Measurements from ENCODE around the gene PARL. TPM values are rescaled to one million over a fixed set of nuclear protein-coding genes. Genes with fewer than 3 reads are reported as not detected.

Gene PARL
- total and polyA plus RNA-seq, 2 of the 13 experiments (the other 11 are each of a cell fraction or from before 2014, with no cell fraction given) = 46.3 to 58.6 TPM

DNA sequence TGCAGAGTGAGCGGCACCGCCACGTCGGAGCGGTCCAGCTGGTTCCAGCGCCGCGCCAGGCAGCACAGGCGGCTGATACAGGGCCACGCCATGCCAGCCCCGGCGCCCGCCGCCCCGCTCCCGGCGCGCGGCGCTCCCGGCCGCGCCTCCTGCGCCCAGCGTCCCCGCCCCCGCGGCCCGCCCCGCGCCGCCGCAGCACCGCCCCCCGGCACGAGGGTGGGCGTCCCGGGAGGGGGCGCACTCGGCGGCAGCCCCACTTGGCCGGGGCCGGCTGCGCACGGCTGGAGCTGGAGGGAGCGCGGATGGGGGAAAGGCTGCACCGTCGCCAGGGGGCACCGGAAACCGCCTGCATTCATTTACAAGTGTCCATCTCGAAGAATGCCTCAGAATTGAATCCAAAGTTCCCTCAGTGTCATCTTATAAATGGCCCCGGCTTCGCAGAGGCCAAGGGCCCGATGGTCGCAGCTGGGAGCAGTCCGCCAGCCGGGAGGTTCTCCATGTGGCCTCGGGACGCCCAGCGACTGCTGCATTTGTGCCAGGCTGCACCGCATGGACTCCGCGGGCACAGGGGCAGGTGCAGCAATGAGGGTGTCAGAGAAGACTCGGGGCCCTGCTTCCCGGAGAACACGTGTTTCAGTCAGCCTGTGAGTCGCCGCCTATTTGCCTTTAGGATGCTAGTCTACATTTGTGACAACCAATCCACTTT is 59.1 kb downstream of the PARL start, which contains the start of gene MAP6D1:
Gene MAP6D1 (minus strand): TSS at position 122 of the 706 bp plus-strand sequence. CDS start 30 bp downstream, at position 92.
- CTCF ChIA-PET (ENCODE audit: low intra/inter-chr PET ratio, low total read pairs) = no interaction called here
- no peaks in the 10 kb centered on the region for H4K20me1 ChIP-seq (ENCODE audit: insufficient read depth, low read length)
- no peak for TF ChIP-seq ZFP82 (CRISPR knock-in tag; IDR thresholded peaks at IDR 0.05; ENCODE audit: borderline replicate concordance)
- TF ChIP-seq, protein P1, sequence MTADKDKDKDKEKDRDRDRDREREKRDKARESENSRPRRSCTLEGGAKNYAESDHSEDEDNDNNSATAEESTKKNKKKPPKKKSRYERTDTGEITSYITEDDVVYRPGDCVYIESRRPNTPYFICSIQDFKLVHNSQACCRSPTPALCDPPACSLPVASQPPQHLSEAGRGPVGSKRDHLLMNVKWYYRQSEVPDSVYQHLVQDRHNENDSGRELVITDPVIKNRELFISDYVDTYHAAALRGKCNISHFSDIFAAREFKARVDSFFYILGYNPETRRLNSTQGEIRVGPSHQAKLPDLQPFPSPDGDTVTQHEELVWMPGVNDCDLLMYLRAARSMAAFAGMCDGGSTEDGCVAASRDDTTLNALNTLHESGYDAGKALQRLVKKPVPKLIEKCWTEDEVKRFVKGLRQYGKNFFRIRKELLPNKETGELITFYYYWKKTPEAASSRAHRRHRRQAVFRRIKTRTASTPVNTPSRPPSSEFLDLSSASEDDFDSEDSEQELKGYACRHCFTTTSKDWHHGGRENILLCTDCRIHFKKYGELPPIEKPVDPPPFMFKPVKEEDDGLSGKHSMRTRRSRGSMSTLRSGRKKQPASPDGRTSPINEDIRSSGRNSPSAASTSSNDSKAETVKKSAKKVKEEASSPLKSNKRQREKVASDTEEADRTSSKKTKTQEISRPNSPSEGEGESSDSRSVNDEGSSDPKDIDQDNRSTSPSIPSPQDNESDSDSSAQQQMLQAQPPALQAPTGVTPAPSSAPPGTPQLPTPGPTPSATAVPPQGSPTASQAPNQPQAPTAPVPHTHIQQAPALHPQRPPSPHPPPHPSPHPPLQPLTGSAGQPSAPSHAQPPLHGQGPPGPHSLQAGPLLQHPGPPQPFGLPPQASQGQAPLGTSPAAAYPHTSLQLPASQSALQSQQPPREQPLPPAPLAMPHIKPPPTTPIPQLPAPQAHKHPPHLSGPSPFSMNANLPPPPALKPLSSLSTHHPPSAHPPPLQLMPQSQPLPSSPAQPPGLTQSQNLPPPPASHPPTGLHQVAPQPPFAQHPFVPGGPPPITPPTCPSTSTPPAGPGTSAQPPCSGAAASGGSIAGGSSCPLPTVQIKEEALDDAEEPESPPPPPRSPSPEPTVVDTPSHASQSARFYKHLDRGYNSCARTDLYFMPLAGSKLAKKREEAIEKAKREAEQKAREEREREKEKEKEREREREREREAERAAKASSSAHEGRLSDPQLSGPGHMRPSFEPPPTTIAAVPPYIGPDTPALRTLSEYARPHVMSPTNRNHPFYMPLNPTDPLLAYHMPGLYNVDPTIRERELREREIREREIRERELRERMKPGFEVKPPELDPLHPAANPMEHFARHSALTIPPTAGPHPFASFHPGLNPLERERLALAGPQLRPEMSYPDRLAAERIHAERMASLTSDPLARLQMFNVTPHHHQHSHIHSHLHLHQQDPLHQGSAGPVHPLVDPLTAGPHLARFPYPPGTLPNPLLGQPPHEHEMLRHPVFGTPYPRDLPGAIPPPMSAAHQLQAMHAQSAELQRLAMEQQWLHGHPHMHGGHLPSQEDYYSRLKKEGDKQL (CRISPR knock-in tag; IDR thresholded peaks at IDR 0.05; ENCODE audit: low read depth) = no peak
- no peak for TF ChIP-seq ARID2 (CRISPR knock-in tag; IDR thresholded peaks at IDR 0.05; ENCODE audit: borderline replicate concordance)
- TF ChIP-seq SRSF9 (IDR thresholded peaks at IDR 0.05; ENCODE audit: borderline replicate concordance, insufficient read depth, low read depth, low read length, poor library complexity, severe bottlenecking) = no peak
- no peak for TF ChIP-seq ZNF556 (CRISPR knock-in tag; IDR thresholded peaks at IDR 0.05; ENCODE audit: borderline replicate concordance)
- TF ChIP-seq, protein P2, sequence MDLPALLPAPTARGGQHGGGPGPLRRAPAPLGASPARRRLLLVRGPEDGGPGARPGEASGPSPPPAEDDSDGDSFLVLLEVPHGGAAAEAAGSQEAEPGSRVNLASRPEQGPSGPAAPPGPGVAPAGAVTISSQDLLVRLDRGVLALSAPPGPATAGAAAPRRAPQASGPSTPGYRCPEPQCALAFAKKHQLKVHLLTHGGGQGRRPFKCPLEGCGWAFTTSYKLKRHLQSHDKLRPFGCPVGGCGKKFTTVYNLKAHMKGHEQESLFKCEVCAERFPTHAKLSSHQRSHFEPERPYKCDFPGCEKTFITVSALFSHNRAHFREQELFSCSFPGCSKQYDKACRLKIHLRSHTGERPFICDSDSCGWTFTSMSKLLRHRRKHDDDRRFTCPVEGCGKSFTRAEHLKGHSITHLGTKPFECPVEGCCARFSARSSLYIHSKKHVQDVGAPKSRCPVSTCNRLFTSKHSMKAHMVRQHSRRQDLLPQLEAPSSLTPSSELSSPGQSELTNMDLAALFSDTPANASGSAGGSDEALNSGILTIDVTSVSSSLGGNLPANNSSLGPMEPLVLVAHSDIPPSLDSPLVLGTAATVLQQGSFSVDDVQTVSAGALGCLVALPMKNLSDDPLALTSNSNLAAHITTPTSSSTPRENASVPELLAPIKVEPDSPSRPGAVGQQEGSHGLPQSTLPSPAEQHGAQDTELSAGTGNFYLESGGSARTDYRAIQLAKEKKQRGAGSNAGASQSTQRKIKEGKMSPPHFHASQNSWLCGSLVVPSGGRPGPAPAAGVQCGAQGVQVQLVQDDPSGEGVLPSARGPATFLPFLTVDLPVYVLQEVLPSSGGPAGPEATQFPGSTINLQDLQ (CRISPR knock-in tag; IDR thresholded peaks at IDR 0.05) = no peak
- no peak for TF ChIP-seq ZNF775 (CRISPR knock-in tag; IDR thresholded peaks at IDR 0.05; ENCODE audit: borderline replicate concordance)
- TF ChIP-seq ZC3H13 (CRISPR knock-in tag; IDR thresholded peaks at IDR 0.05) = no peak
- TF ChIP-seq, protein P3, sequence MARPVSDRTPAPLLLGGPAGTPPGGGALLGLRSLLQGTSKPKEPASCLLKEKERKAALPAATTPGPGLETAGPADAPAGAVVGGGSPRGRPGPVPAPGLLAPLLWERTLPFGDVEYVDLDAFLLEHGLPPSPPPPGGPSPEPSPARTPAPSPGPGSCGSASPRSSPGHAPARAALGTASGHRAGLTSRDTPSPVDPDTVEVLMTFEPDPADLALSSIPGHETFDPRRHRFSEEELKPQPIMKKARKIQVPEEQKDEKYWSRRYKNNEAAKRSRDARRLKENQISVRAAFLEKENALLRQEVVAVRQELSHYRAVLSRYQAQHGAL (CRISPR knock-in tag; IDR thresholded peaks at IDR 0.05; ENCODE audit: not compliant biosample characterization) = no peak
- TF ChIP-seq SMAD3 (CRISPR knock-in tag; IDR thresholded peaks at IDR 0.05) = no peak
- TF ChIP-seq, protein P4, sequence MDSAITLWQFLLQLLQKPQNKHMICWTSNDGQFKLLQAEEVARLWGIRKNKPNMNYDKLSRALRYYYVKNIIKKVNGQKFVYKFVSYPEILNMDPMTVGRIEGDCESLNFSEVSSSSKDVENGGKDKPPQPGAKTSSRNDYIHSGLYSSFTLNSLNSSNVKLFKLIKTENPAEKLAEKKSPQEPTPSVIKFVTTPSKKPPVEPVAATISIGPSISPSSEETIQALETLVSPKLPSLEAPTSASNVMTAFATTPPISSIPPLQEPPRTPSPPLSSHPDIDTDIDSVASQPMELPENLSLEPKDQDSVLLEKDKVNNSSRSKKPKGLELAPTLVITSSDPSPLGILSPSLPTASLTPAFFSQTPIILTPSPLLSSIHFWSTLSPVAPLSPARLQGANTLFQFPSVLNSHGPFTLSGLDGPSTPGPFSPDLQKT (CRISPR knock-in tag; IDR thresholded peaks at IDR 0.05; ENCODE audit: borderline replicate concordance) = no peak
- TF ChIP-seq ETV6 (CRISPR knock-in tag; conservative IDR thresholded peaks at IDR 0.05) = no peak
- TF ChIP-seq SALL2 (CRISPR knock-in tag; IDR thresholded peaks at IDR 0.05) = no peak

More for the DNA sequence above, 59.1 kb downstream of the PARL start, which contains the start of gene MAP6D1:
- H3K9ac ChIP-seq (ENCODE audit: insufficient read depth, low read depth, low read length) = no peak within 1 kb of the TSS
- POLR2A ChIA-PET = no interaction called here
- no peak within 1 kb of the TSS for H2AFZ ChIP-seq (ENCODE audit: low read length)
- FAIRE-seq (no peak), DNase-seq (ENCODE audit: low spot score) (no peak), ATAC-seq (no peak)
- in situ Hi-C loops (cut with HindIII; ENCODE audit: extremely low pct_ligation_motif_present, low pct_unique_long_range_greater_than_20kb) (no loop called here), intact Hi-C loops (cut with micrococcal nuclease; ENCODE audit: unreplicated experiment) (no loop called here)
- no peaks in the 10 kb centered on the region for H3K27me3 ChIP-seq (ENCODE audit: control insufficient read depth in 1 of 2, insufficient read depth in 2 of 2, low read length in 2 of 2)
- peaks cover 14 to 25% of the 10 kb centered on the region in 2 experiments; a peak in 4 of 5 replicates for H3K36me3 ChIP-seq (replicated peaks in 1 of 2; ENCODE audit: control insufficient read depth in 1 of 2, insufficient read depth in 2 of 2, low read length in 2 of 2)
- no peaks in the 10 kb centered on the region for H3K4me1 ChIP-seq (ENCODE audit: insufficient read depth, low read length)
- no peaks in the 10 kb centered on the region for H3K79me2 ChIP-seq (ENCODE audit: insufficient read depth, low read length)
- no TSS peak for BruUV-seq (replicated peaks)
- H3K27ac ChIP-seq (ENCODE audit: extremely low read length, insufficient read depth, low read length) = no peak within 1 kb of the TSS
- no peaks in the 10 kb centered on the region for H3K9me3 ChIP-seq (ENCODE audit: low read length)
- H3K4me2 ChIP-seq (ENCODE audit: low read depth, low read length) = no peak within 1 kb of the TSS
- 97% methylated on average over 46 of the region's 69 CpGs for WGBS (ENCODE audit: low lambda C conversion rate)
- no peak within 1 kb of the TSS for H3K4me3 ChIP-seq (replicated peaks in 1 of 3; ENCODE audit: insufficient read depth in 1 of 3, low read depth in 2 of 3, low read length in 3 of 3)

Data from HepG2 (cell line).